ENCODE data around the gene CMYA5. TPM values are rescaled to one million over a fixed set of nuclear protein-coding genes. Genes with fewer than 3 reads are reported as not detected.
A peak's percentile ranks its signal among the peaks of the same experiment; 100 is the strongest.
"Not testable (repeated sequence)": the region's sequence is repeated elsewhere in the genome, so short reads cannot be mapped to it uniquely, and the experiment has no call there.

CMYA5 gene
- total RNA-seq, 4 donors from 2014 or later, result 0.37 to 6.0 (median 3.2) TPM

- H3K36me3 ChIP-seq, result no peaks in the 10 kb centered on the region
- DNase-seq, result no peak
- WGBS, 2 donors (ENCODE audit: low coverage in 1 of 2), result 83 to 85% methylated on average over 4 of the region's 4 CpGs
- no peak overlapping the region for H3K27ac ChIP-seq
- no peak overlapping the region for H3K4me3 ChIP-seq
- TF ChIP-seq POLR2A (IDR thresholded peaks at IDR 0.05) (no peak), POLR2AphosphoS5 (IDR thresholded peaks at IDR 0.05) (no peak)
- intact Hi-C loops (cut with DNase I; ENCODE audit: low total_unique reads), result no loop called here
- no peaks in the 10 kb centered on the region for H3K4me1 ChIP-seq
- H3K27me3 ChIP-seq, result no peaks in the 10 kb centered on the region
- no peaks in the 10 kb centered on the region for H3K9me3 ChIP-seq
- in situ Hi-C loops (cut with MboI; ENCODE audit: low pct_ligation_motif_present in 1 of 4, low pct_unique_long_range_greater_than_20kb in 1 of 4, low sequenced_read_pairs in 3 of 4), result no loop called here
These were observed 84.0 kb downstream of the CMYA5 start for GRCh38 chr5:79773612-79774011.

- intact Hi-C loops (cut with DNase I; ENCODE audit: low total_unique reads) (no loop called here), in situ Hi-C loops (cut with MboI; ENCODE audit: low pct_ligation_motif_present in 1 of 4, low pct_unique_long_range_greater_than_20kb in 1 of 4, low sequenced_read_pairs in 3 of 4) (no loop called here)
- TF ChIP-seq CTCF (IDR thresholded peaks at IDR 0.05) (no peak), EP300 (IDR thresholded peaks at IDR 0.05; ENCODE audit: low read depth) (no peak)
- H3K4me3 ChIP-seq, result no peak overlapping the region
- no peaks in the 10 kb centered on the region for H3K4me1 ChIP-seq
- no peak for DNase-seq
- no peaks in the 10 kb centered on the region for H3K27me3 ChIP-seq
- H3K9me3 ChIP-seq, result no peaks in the 10 kb centered on the region
- WGBS, 2 donors (ENCODE audit: low coverage in 1 of 2), result 85 to 93% methylated on average over 3 to 13 of the region's 13 CpGs
- no peaks in the 10 kb centered on the region for H3K36me3 ChIP-seq
- no peak overlapping the region for H3K27ac ChIP-seq
These were observed 84.7 kb downstream of the CMYA5 start for GRCh38 chr5:79774171-79774854.

- Histone ChIP-seq H3K36me3 (no peaks in the 10 kb centered on the region), H3K27me3 (no peaks in the 10 kb centered on the region), H3K27ac (no peak overlapping the region), H3K9me3 (no peaks in the 10 kb centered on the region), H3K4me1 (no peaks in the 10 kb centered on the region), H3K4me3 (no peak overlapping the region)
- intact Hi-C loops (cut with DNase I; ENCODE audit: low total_unique reads) (no loop called here), in situ Hi-C loops (cut with MboI; ENCODE audit: low pct_ligation_motif_present in 1 of 4, low pct_unique_long_range_greater_than_20kb in 1 of 4, low sequenced_read_pairs in 3 of 4) (no loop called here)
- DNase-seq, result no peak
- TF ChIP-seq POLR2AphosphoS5 (IDR thresholded peaks at IDR 0.05) (no peak), POLR2A (IDR thresholded peaks at IDR 0.05) (no peak), EP300 (IDR thresholded peaks at IDR 0.05; ENCODE audit: low read depth) (no peak), CTCF (IDR thresholded peaks at IDR 0.05) (no peak)
- 83 to 100% methylated on average over 2 to 4 of the region's 4 CpGs for WGBS, 2 donors (ENCODE audit: low coverage in 1 of 2)
These were observed 85.2 kb downstream of the CMYA5 start for GRCh38 chr5:79774855-79775237.

- 49 to 50% methylated on average over 2 to 12 of the region's 14 CpGs for WGBS, 2 donors (ENCODE audit: low coverage in 1 of 2)
- in situ Hi-C loops (cut with MboI; ENCODE audit: low pct_ligation_motif_present in 1 of 4, low pct_unique_long_range_greater_than_20kb in 1 of 4, low sequenced_read_pairs in 3 of 4); DNase-seq: not testable (repeated sequence)
These were observed 95.1 kb downstream of the CMYA5 start for GRCh38 chr5:79784741-79785140.

GRCh38 chr5:79785983-79786382, 96.3 kb downstream of the CMYA5 start:
- Histone ChIP-seq H3K4me3 (no peak overlapping the region), H3K36me3 (no peaks in the 10 kb centered on the region), H3K9me3 (no peaks in the 10 kb centered on the region), H3K27ac (no peak overlapping the region), H3K4me1 (no peaks in the 10 kb centered on the region), H3K27me3 (no peaks in the 10 kb centered on the region)
- intact Hi-C loops (cut with DNase I; ENCODE audit: low total_unique reads), result no loop called here
- WGBS, 2 donors (ENCODE audit: low coverage in 1 of 2), result 91 to 100% methylated on average over 1 to 4 of the region's 4 CpGs
- TF ChIP-seq POLR2AphosphoS5 (IDR thresholded peaks at IDR 0.05) (no peak), CTCF (IDR thresholded peaks at IDR 0.05) (no peak), POLR2A (IDR thresholded peaks at IDR 0.05) (no peak), EP300 (IDR thresholded peaks at IDR 0.05; ENCODE audit: low read depth) (no peak)
- in situ Hi-C loops (cut with MboI; ENCODE audit: low pct_ligation_motif_present in 1 of 4, low pct_unique_long_range_greater_than_20kb in 1 of 4, low sequenced_read_pairs in 3 of 4), result no loop called here
- DNase-seq, result no peak

More at GRCh38 chr5:79784741-79785140, 95.1 kb downstream of the CMYA5 start:
- H3K36me3 ChIP-seq; H3K27me3 ChIP-seq; H3K4me1 ChIP-seq; H3K27ac ChIP-seq; intact Hi-C loops (cut with DNase I; ENCODE audit: low total_unique reads); H3K9me3 ChIP-seq: not testable (repeated sequence)
- H3K4me3 ChIP-seq, result peak overlapping the region in 1 of 4 donors; percentile 12
